PFSK-1 (cell line): ENCODE measurements around the gene ZNF384.

Source experiments
- FOXP2 ChIP-seq: optimal IDR thresholded peaks from 2 replicates; pipeline ENCODE3; 2011; ENCODE audit warnings: borderline replicate concordance, control low read depth, inconsistent platforms; ENCODE audit not compliant: insufficient read depth; ENCODE audit errors: extremely low read length, extremely low read depth
- POLR2AphosphoS5 ChIP-seq: IDR thresholded peaks from 2 replicates; pipeline ENCODE4 v1.6.1; 2012; ENCODE audit warnings: low read depth, mild to moderate bottlenecking, control low read depth, low read length, moderate library complexity
- REST ChIP-seq, 2 experiments: IDR thresholded peaks; 2 replicates each; pipeline versions ENCODE4 v1.6.1 to v1.8.0; 2011 to 2012; ENCODE audit warnings: low read depth in 2 of 2, low read length in 2 of 2, control low read depth in 1 of 2, inconsistent platforms in 1 of 2, mild to moderate bottlenecking in 1 of 2, moderate library complexity in 1 of 2; ENCODE audit not compliant: insufficient read depth in 1 of 2
- SIN3A ChIP-seq: IDR thresholded peaks from 2 replicates; pipeline ENCODE4 v1.6.1; 2012; ENCODE audit warnings: mild to moderate bottlenecking, low read length, moderate library complexity, borderline replicate concordance; ENCODE audit not compliant: insufficient read depth
- TAF1 ChIP-seq: IDR thresholded peaks from 2 replicates; pipeline ENCODE4 v1.6.1; 2012; ENCODE audit warnings: low read length, control low read depth, borderline replicate concordance; ENCODE audit not compliant: insufficient read depth

Gene ZNF384

DNA sequence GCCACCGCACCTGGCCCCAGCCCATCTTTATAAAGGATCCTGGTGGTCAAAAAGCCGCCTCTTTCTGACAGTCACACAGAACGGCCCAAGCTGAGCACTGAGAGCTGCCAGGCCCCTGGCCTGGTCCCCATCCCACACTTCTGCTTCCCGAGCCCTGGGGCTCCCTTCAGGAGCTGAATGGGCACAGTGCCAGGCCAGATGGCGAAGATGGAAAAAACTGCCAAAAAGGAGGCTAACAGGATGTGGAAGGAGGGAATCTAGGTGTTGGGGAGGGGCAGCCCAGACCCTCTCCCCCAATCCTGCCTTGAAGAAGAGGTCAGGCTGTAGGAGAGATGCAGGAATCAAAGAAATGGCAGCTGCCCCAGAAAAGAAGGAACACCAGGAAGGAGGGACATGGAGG lies 58.4 kb downstream of the ZNF384 start:
- TF ChIP-seq TAF1, result no peak

DNA sequence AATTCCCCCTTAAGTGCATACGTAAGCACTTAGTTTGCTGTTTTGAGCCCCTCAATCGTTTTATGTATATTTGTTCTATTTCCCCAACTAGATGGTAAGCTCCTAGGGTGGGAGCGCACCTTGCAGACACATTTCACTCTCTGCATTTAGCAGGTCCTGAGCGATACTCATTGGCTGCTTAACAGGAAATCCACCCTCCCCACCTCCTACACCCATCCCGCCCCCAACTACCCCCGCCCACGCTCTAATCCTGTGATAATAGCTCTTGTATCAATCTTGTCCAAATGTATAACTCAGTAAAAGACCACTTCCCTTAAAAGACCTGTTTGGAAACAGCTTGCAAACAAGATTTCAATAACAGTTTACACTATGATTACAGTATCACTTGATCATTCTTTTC lies 61.6 kb downstream of the ZNF384 start:
- TF ChIP-seq REST (IDR thresholded peaks at IDR 0.05; ENCODE audit: insufficient read depth in 1 of 2, low read depth in 2 of 2, low read length in 2 of 2), result no peak
- no peak for TF ChIP-seq SIN3A
- TF ChIP-seq FOXP2, result no peak
- TF ChIP-seq POLR2AphosphoS5, result no peak

DNA sequence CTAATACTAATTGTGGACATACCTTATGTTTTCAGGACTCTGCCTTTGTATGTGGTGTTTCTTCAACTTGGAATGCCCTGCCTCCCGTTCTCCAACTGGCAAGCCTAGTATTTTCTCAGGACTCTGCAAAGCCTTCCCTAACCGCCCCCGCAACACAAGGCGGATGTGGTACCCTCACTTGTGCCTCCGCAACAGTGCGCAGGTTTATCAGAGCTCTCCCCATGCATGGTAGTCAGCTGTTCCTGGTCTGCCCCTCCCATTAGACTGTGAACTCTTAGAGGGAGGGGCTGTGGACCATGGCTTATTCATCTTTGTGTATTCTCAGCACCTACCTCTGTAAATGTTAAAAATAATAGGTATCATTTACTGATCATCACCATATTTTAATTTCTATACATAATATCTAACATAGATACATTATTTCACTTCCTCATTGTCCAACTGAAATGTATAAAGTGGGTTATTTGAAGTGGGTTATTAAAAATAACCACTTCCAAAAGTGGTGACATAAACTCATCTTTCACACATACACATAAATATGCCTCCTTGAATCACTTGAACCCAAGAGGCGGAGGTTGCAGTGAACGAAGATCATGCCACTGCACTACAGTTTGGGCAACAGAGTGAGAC lies 62.4 kb downstream of the ZNF384 start:
- TF ChIP-seq SIN3A, result no peak
- TF ChIP-seq TAF1, result no peak
- TF ChIP-seq REST (IDR thresholded peaks at IDR 0.05; ENCODE audit: insufficient read depth in 1 of 2, low read depth in 2 of 2, low read length in 2 of 2), result no peak
- no peak for TF ChIP-seq FOXP2
- TF ChIP-seq POLR2AphosphoS5, result no peak

GRCh38 chr12:6620885-6621274 lies 68.3 kb downstream of the ZNF384 start:
- TF ChIP-seq SIN3A, result no peak

DNA sequence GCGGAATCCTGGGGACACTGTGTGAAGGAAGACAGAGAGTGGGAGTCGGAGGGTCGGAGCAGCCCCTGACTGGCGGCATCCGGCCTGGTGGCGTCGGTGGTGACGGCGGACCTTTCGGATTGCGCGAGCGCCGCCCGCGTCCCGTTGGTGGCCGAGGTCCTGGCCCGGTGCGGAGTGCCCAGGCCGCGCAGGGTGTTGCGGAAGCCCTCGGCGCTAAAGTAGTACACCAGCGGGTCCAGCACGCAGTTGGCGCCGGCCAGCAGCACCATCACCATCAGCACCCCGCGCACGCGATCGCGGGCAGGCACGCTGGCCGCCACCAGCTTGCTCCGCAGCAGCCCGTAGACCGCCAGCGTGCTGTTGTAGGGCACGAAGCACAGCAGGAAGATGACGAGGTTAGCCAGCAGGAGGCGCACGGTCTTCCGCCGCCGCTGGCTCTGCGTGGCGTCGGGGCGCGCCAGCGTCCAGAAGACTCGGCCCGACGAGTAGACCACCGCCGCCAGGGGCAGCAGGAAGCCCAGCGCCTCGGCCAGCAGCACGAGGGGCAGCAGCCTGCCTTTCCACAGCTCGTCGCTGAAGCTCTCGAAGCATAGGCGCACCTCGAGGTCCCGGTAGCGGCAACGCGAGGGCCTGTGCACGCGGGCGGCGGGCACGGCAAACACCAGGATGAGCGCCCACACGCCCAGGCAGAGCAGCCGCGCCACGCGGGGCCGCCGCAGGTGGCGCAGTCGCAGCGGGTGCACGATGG lies 68.9 kb downstream of the ZNF384 start:
- no peak for TF ChIP-seq FOXP2
- no peak for TF ChIP-seq SIN3A
- TF ChIP-seq REST (IDR thresholded peaks at IDR 0.05; ENCODE audit: insufficient read depth in 1 of 2, low read depth in 2 of 2, low read length in 2 of 2), result no peak
- TF ChIP-seq POLR2AphosphoS5, result no peak
- TF ChIP-seq TAF1, result no peak

DNA sequence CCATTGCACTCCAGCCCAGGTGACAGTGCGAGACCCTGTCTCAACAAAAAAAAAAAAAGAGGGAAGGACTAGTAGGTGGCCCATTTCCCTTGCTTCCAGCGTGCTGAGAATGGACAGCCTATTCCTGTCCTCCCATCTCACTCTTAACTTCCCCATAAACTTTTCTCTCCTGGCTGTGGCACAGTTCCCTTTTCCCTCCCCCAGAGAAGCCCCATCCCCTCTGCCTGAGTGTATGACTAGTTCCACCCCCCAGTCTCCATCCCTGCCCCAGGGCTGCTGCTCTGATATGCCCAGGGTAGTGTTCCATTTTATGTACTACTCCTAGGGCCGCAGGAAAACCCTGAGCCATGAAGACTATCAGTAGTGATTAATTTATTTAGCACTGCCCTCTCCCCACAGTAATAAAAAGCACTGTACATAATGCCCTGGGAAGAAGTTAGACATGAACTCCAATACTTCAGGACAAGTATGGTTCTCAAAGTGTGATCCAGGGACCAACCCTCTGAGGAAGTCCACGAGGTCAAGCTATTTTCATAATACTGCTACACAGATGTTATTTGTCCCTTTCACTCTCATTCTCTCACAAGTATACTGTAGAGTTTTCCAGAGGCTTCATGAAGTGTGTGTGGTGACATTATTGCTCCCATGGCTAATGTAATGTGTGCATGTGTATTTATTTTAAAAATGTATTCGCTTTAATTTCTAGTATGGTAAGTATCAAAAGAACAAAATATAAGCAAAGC lies 70.5 kb downstream of the ZNF384 start:
- TF ChIP-seq REST (IDR thresholded peaks at IDR 0.05; ENCODE audit: insufficient read depth in 1 of 2, low read depth in 2 of 2, low read length in 2 of 2), result no peak
- TF ChIP-seq FOXP2, result no peak
- TF ChIP-seq TAF1, result no peak
- no peak for TF ChIP-seq POLR2AphosphoS5
- TF ChIP-seq SIN3A, result no peak
